B cell (primary cell): ENCODE data around the gene CAVIN2. TPM values are rescaled to one million over a fixed set of nuclear protein-coding genes. Genes with fewer than 3 reads are reported as not detected.

Experiments used
- ATAC-seq: fragments of 200-7000 bp; cut with Tn5 transposase; one replicate; pipeline ENCODE4 v1.10.0; 2021; ENCODE audit warnings: low read depth, mild to moderate bottlenecking, moderate number of reproducible peaks, moderate library complexity
- CTCF ChIA-PET: fragments of 350-600 bp; sonication (Branson Sonifier 250); formaldehyde crosslinking; loops from one replicate; lab custom pipeline; 2021; ENCODE audit warnings: antibody characterized with exemption, inconsistent platforms; lab: Charles Lee
- POLR2A ChIA-PET: fragments of 350-600 bp; sonication (Branson Sonifier 250); formaldehyde crosslinking; loops from one replicate; lab custom pipeline; 2021; ENCODE audit warnings: antibody characterized with exemption; lab: Charles Lee
- DNase-seq: peaks from one replicate; pipeline ENCODE4 v3.0.0; 2013
- H2AFZ ChIP-seq: 2 replicates; pipeline ENCODE4 v1.6.1; 2012; ENCODE audit warnings: mild to moderate bottlenecking, low read depth, low read length; ENCODE audit not compliant: insufficient read depth, poor library complexity, severe bottlenecking
- H3K27ac ChIP-seq, 2 donors: 1 replicate in 1 of 2; 2 replicates in 1 of 2; pipeline ENCODE4 v1.5.1; 2012 to 2013; ENCODE audit warnings: low read length in 2 of 2, mild to moderate bottlenecking in 2 of 2, moderate library complexity in 1 of 2
- H3K27me3 ChIP-seq, 4 experiments: fragments of 200-600 bp in 1 of 4; sonication (generic) in 1 of 4; replicated peaks in 1 of 4; 1 replicate in 2 of 4; 2 replicates in 2 of 4; pipeline versions ENCODE4 v1.6.1 to v1.7.0; 2013 to 2016; ENCODE audit warnings: low read length in 3 of 4, mild to moderate bottlenecking in 2 of 4, mixed read lengths in 1 of 4, moderate library complexity in 1 of 4; ENCODE audit not compliant: insufficient read depth in 4 of 4, control insufficient read depth in 3 of 4; ENCODE audit errors: control extremely low read depth in 1 of 4
- H3K36me3 ChIP-seq, 2 experiments: replicated peaks in 1 of 2; 1 replicate in 1 of 2; 2 replicates in 1 of 2; pipeline versions ENCODE4 v1.6.1 to v1.7.1; 2013; ENCODE audit warnings: low read length in 1 of 2; ENCODE audit not compliant: insufficient read depth in 2 of 2, control insufficient read depth in 1 of 2; ENCODE audit errors: control extremely low read depth in 1 of 2, extremely low read depth in 1 of 2
- H3K4me1 ChIP-seq, 2 donors: fragments of 200-600 bp in 1 of 2; sonication (generic) in 1 of 2; 1 replicate in 1 of 2; 2 replicates in 1 of 2; pipeline versions ENCODE4 v1.5.1 to v1.6.1; 2013 to 2017; ENCODE audit warnings: low read length in 2 of 2; ENCODE audit not compliant: control insufficient read depth in 2 of 2, insufficient read depth in 2 of 2
- H3K4me2 ChIP-seq: replicated peaks from 2 replicates; pipeline ENCODE3; 2012; ENCODE audit warnings: mild to moderate bottlenecking, low read depth, low read length; ENCODE audit not compliant: poor library complexity, severe bottlenecking
- H3K4me3 ChIP-seq, 5 experiments: fragments of 200-600 bp in 1 of 5; sonication (generic) in 1 of 5; 1 replicate in 3 of 5; 2 replicates in 2 of 5; pipeline versions ENCODE4 v1.5.1 to v1.7.0; 2011 to 2016; ENCODE audit warnings: low read length in 4 of 5, mild to moderate bottlenecking in 4 of 5, low read depth in 2 of 5, control low read depth in 1 of 5, moderate library complexity in 1 of 5; ENCODE audit not compliant: insufficient read depth in 1 of 5; ENCODE audit errors: control extremely low read depth in 1 of 5, extremely low read depth in 1 of 5
- H3K79me2 ChIP-seq: fragments of 200-600 bp; sonication (generic); one replicate; pipeline ENCODE4 v1.6.0; 2016; ENCODE audit warnings: low read length; ENCODE audit not compliant: control insufficient read depth, insufficient read depth
- H3K9ac ChIP-seq: fragments of 200-600 bp; sonication (generic); 2 replicates; pipeline ENCODE4 v1.6.1; 2017; ENCODE audit warnings: mild to moderate bottlenecking, low read length, moderate library complexity
- H3K9me3 ChIP-seq, 3 donors: one replicate each; pipeline versions ENCODE4 v1.6.1 to v1.7.1; 2013; ENCODE audit warnings: low read length in 2 of 3; ENCODE audit not compliant: control insufficient read depth in 2 of 3, insufficient read depth in 1 of 3; ENCODE audit errors: control extremely low read depth in 1 of 3
- H4K20me1 ChIP-seq: 2 replicates; pipeline ENCODE4 v1.6.0; 2012; ENCODE audit warnings: mild to moderate bottlenecking, low read length; ENCODE audit not compliant: insufficient read depth, control insufficient read depth, poor library complexity, severe bottlenecking
- H3K27ac Mint-ChIP-seq: one replicate; pipeline ENCODE4 v1.8.0; 2021; ENCODE audit warnings: mixed read lengths
- H3K27me3 Mint-ChIP-seq: one replicate; pipeline ENCODE4 v1.8.0; 2021; ENCODE audit warnings: mixed read lengths
- H3K4me1 Mint-ChIP-seq: one replicate; pipeline ENCODE4 v1.8.0; 2021; ENCODE audit warnings: mixed read lengths
- H3K4me3 Mint-ChIP-seq: one replicate; pipeline ENCODE4 v1.8.0; 2021; ENCODE audit warnings: mixed read lengths
- H3K9me3 Mint-ChIP-seq: one replicate; pipeline ENCODE4 v1.8.0; 2022; ENCODE audit warnings: mixed read lengths; ENCODE audit not compliant: insufficient read depth
- CTCF ChIP-seq: fragments of 200-600 bp; IDR thresholded peaks from one replicate; pipeline ENCODE4 v1.8.0; 2022; ENCODE audit warnings: antibody characterized with exemption, mild to moderate bottlenecking
- EZH2 ChIP-seq: IDR thresholded peaks from 2 replicates; pipeline ENCODE4 v1.6.1; 2012; ENCODE audit warnings: borderline replicate concordance, low read depth, mild to moderate bottlenecking, moderate library complexity, low read length; ENCODE audit not compliant: insufficient read depth, poor library complexity, severe bottlenecking
- WGBS: methylation state at CpG from one replicate; pipeline ENCODE4 v1.1.5; 2013; ENCODE audit warnings: missing lambda C conversion rate; ENCODE audit not compliant: insufficient coverage; 5-methylcytosine and 5-hydroxymethylcytosine counted together
- intact Hi-C: fragments of 100-400 bp; cut with micrococcal nuclease; formaldehyde crosslinking; loops from one replicate; pipeline ENCODE4 v1.10.0; 2022
- polyA plus RNA-seq: library from polyadenylated mRNA; depleted of rRNA; stranded (reverse); fragments of >200 nt; gene quantifications from 2 replicates; pipeline ENCODE4 v1.2.3, GENCODE V29; 2012
- total RNA-seq, 2 donors: library from RNA; stranded (reverse); fragments of 120-200 nt in 1 of 2; gene quantifications; 1 replicate in 1 of 2; 2 replicates in 1 of 2; pipeline versions ENCODE4 v1.2.3 to v1.2.4, GENCODE V29; 2013 to 2022

The CAVIN2 gene
- total and polyA plus RNA-seq, 2 donors (not counting 1 experiment from before 2014, with no cell fraction given) = 0.15 TPM; not detected in 1

DNA sequence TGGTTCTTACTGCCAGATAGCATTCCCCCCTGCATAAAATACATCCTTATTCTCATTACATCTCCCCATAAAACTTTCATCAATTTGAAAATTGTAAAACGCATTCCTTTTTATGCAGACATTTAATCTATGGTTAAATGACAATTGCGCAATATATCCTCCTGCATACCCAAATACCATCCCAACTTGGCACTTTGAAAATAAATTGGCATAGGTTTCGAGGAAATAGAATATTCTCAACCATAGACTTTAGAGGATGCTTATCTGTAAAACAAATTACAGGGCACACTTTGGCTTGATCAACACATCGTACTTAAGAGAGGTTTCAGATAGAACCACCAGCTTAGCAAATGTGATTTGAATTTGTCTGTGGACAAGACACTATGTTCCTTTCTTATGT, 31.0 kb upstream of the CAVIN2 start:
- no peaks in the 10 kb centered on the region for H4K20me1 ChIP-seq
- H3K36me3 ChIP-seq = no peaks in the 10 kb centered on the region
- peaks cover 0 to 7% (median 0%) of the 10 kb centered on the region in 3 donors for H3K9me3 ChIP-seq
- intact Hi-C loops = no loop called here
- H3K27me3 ChIP-seq = no peaks in the 10 kb centered on the region
- ATAC-seq (no peak), DNase-seq (no peak)
- CTCF ChIA-PET = no interaction called here
- H3K4me1 ChIP-seq = no peaks in the 10 kb centered on the region
- Mint-ChIP-seq H3K27ac (no peak overlapping the region), H3K9me3 (no peaks in the 10 kb centered on the region), H3K4me1 (no peaks in the 10 kb centered on the region), H3K4me3 (no peak overlapping the region), H3K27me3 (no peaks in the 10 kb centered on the region)
- no peak overlapping the region for H2AFZ ChIP-seq
- TF ChIP-seq EZH2 (no peak), CTCF (no peak)
- no peak overlapping the region for H3K9ac ChIP-seq
- H3K79me2 ChIP-seq = no peaks in the 10 kb centered on the region
- no CpG with 5 or more reads among the region's 4 CpGs for WGBS
- POLR2A ChIA-PET = no interaction called here
- no peak overlapping the region for H3K27ac ChIP-seq
- no peak overlapping the region for H3K4me2 ChIP-seq
- H3K4me3 ChIP-seq = no peak overlapping the region

DNA sequence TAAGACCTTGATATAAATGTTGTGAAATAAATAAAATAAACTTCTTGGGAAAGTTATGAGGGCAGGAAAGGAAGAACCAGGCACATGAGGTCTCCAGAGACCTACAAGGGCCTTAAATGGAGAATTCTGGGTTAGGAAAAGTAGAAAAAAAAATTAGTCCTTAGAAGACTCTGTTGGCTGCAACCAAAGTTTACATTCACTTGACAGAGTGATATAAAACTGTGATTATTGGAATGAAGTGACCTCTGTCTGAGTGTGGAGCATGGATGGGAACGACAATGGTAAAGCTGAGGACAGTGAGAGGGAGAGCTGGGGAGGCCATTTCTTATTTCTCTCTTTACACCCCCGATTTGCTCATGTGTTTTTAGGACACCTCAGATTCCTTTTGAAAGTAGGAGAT, 29.0 kb upstream of the CAVIN2 start:
- intact Hi-C loops = no loop called here
- Mint-ChIP-seq H3K27me3 (no peaks in the 10 kb centered on the region), H3K27ac (no peak overlapping the region), H3K4me3 (no peak overlapping the region), H3K4me1 (no peaks in the 10 kb centered on the region), H3K9me3 (no peaks in the 10 kb centered on the region)
- Histone ChIP-seq H3K27ac (no peak overlapping the region), H3K79me2 (no peaks in the 10 kb centered on the region), H3K27me3 (no peaks in the 10 kb centered on the region), H3K4me1 (no peaks in the 10 kb centered on the region), H2AFZ (no peak overlapping the region), H3K9me3 (no peaks in the 10 kb centered on the region), H3K36me3 (no peaks in the 10 kb centered on the region), H3K4me3 (no peak overlapping the region), H3K4me2 (no peak overlapping the region), H4K20me1 (no peaks in the 10 kb centered on the region), H3K9ac (no peak overlapping the region)
- DNase-seq (no peak), ATAC-seq (no peak)
- ChIA-PET POLR2A (no interaction called here), CTCF (no interaction called here)
- no peak for TF ChIP-seq EZH2
- no peak for TF ChIP-seq CTCF
- WGBS = no CpG with 5 or more reads among the region's 2 CpGs
